ENCODE results near the gene GALNT3.

GRCh38 chr2:165698444-165698884 lies 95.6 kb downstream of the GALNT3 start:
- TF ChIP-seq CTCF (IDR thresholded peaks at IDR 0.05) (peak; percentile 54), EZH2 (IDR thresholded peaks at IDR 0.05; ENCODE audit: borderline replicate concordance, insufficient read depth, low read depth, low read length, poor library complexity, severe bottlenecking) (no peak)

All from B cell (primary cell).